Hepatocyte (in vitro differentiated cells): Measurements from ENCODE around the gene TMEM164.

Experiments used
- EZH2 ChIP-seq: fragments of 200-600 bp; sonication (generic); IDR thresholded peaks from 2 replicates; pipeline ENCODE4 v1.6.1; 2016; ENCODE audit warnings: antibody characterized with exemption, mild to moderate bottlenecking, borderline replicate concordance
- EZH2phosphoT487 ChIP-seq: fragments of 200-600 bp; sonication (generic); IDR thresholded peaks from one replicate; pipeline ENCODE4 v1.6.1; 2018; ENCODE audit warnings: antibody characterized with exemption, mild to moderate bottlenecking, low read depth, moderate library complexity; ENCODE audit not compliant: unreplicated experiment, severe bottlenecking
- TF ChIP-seq, protein P1 (sequence below): fragments of 200-600 bp; sonication (generic); IDR thresholded peaks from 2 replicates; pipeline ENCODE4 v1.5.1; 2016; ENCODE audit warnings: antibody characterized with exemption, mild to moderate bottlenecking; ENCODE audit not compliant: poor library complexity

DNA sequence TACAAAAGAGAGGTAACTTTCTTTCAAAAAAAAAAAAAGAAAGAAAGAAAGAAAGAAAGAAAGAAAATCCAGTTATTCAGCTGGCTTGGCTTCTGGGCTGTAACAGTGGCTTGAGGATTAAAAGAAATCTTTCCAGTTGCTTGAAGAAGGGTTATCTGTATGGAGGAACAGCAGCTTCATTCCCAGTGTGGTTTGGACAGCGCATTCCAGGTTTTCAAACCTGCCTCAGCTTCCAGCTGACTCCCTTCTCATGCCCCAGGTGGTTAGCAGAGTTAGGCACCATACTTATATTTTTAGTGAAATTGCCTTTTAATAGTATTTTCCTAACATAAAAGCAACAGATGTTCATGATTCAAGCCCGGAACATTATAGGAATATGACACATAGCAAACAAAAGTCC is 48.6 kb downstream of the TMEM164 start:
- TF ChIP-seq, protein P1, sequence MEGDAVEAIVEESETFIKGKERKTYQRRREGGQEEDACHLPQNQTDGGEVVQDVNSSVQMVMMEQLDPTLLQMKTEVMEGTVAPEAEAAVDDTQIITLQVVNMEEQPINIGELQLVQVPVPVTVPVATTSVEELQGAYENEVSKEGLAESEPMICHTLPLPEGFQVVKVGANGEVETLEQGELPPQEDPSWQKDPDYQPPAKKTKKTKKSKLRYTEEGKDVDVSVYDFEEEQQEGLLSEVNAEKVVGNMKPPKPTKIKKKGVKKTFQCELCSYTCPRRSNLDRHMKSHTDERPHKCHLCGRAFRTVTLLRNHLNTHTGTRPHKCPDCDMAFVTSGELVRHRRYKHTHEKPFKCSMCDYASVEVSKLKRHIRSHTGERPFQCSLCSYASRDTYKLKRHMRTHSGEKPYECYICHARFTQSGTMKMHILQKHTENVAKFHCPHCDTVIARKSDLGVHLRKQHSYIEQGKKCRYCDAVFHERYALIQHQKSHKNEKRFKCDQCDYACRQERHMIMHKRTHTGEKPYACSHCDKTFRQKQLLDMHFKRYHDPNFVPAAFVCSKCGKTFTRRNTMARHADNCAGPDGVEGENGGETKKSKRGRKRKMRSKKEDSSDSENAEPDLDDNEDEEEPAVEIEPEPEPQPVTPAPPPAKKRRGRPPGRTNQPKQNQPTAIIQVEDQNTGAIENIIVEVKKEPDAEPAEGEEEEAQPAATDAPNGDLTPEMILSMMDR, result no peak
- TF ChIP-seq EZH2, result no peak
- no peak for TF ChIP-seq EZH2phosphoT487
